HepG2 (cell line): ENCODE data around the gene ANKZF1. TPM values are rescaled to one million over a fixed set of nuclear protein-coding genes. Genes with fewer than 3 reads are reported as not detected.

Source experiments
- CCAR2 ChIP-seq: fragments of 200-400 bp; formaldehyde crosslinking; optimal IDR thresholded peaks from 2 replicates; pipeline ENCODE3; 2018; ENCODE audit warnings: low read depth, mild to moderate bottlenecking, low read length, moderate library complexity
- HNRNPL ChIP-seq: fragments of 200-400 bp; formaldehyde crosslinking; IDR thresholded peaks from 2 replicates; pipeline ENCODE4 v1.6.1; 2017; ENCODE audit warnings: mild to moderate bottlenecking, low read depth, low read length
- KDM5B ChIP-seq: sonication (generic); formaldehyde crosslinking; IDR thresholded peaks from 2 replicates; pipeline ENCODE4 v1.4.0; 2020; ENCODE audit warnings: missing genetic modification reagents, mild to moderate bottlenecking, borderline replicate concordance
- KDM6A ChIP-seq: IDR thresholded peaks from 2 replicates; pipeline ENCODE4 v1.6.1; 2016; ENCODE audit warnings: low read depth
- MEIS2 ChIP-seq: sonication (generic); formaldehyde crosslinking; IDR thresholded peaks from 2 replicates; pipeline ENCODE4 v1.9.0; 2021; ENCODE audit warnings: mild to moderate bottlenecking, missing genetic modification reagents
- NCOR1 ChIP-seq: fragments of 200-600 bp; sonication (generic); IDR thresholded peaks from 2 replicates; pipeline ENCODE4 v1.7.0; 2017; ENCODE audit warnings: antibody characterized with exemption, low read length, borderline replicate concordance
- NFYC ChIP-seq: IDR thresholded peaks from 2 replicates; pipeline ENCODE4 v1.6.1; 2016; ENCODE audit warnings: missing genetic modification reagents, missing compliant biosample characterization
- PPARG ChIP-seq: conservative IDR thresholded peaks from 2 replicates; pipeline ENCODE4 v1.6.1; 2016; ENCODE audit warnings: missing biosample characterization, missing genetic modification reagents
- RARA ChIP-seq: IDR thresholded peaks from 2 replicates; pipeline ENCODE4 v1.6.1; 2016; ENCODE audit warnings: missing genetic modification reagents, missing compliant biosample characterization
- SMAD1 ChIP-seq: sonication (generic); formaldehyde crosslinking; IDR thresholded peaks from 2 replicates; pipeline ENCODE4 v1.4.0; 2020; ENCODE audit warnings: missing genetic modification reagents, low read depth, mild to moderate bottlenecking, borderline replicate concordance
- SNAI1 ChIP-seq: sonication (generic); formaldehyde crosslinking; IDR thresholded peaks from 2 replicates; pipeline ENCODE4 v1.5.0; 2020; ENCODE audit warnings: mild to moderate bottlenecking, missing genetic modification reagents, borderline replicate concordance
- polyA plus RNA-seq, 8 experiments: library from polyadenylated mRNA; depleted of rRNA in 3 of 8; stranded (reverse) in 7 of 8; unstranded in 1 of 8; fragments of >200 nt; fragmentation: Illumina TruSeq in 4 of 8; extraction: Trizol in 4 of 8; gene quantifications; 2 replicates each; pipeline versions ENCODE4 v1.2.1 to v1.2.3, GENCODE V29; 2011 to 2016; ENCODE audit warnings: low read depth in 4 of 8, missing spikeins in 1 of 8, mixed read lengths in 1 of 8; ENCODE audit not compliant: insufficient read depth in 1 of 8
- total RNA-seq, 5 experiments: library from RNA; depleted of rRNA; stranded (reverse); fragments of >200 nt; fragmentation: Illumina TruSeq; extraction: Trizol; gene quantifications; 2 replicates each; pipeline ENCODE4 v1.2.3, GENCODE V29; 2016; ENCODE audit warnings: low read depth in 1 of 5
- TF ChIP-seq, protein P1 (sequence below): sonication (generic); formaldehyde crosslinking; IDR thresholded peaks from 2 replicates; pipeline ENCODE4 v1.4.0; 2020; ENCODE audit warnings: missing genetic modification reagents, borderline replicate concordance
- TF ChIP-seq, protein P2 (sequence below): sonication (generic); formaldehyde crosslinking; IDR thresholded peaks from 2 replicates; pipeline ENCODE4 v1.5.1; 2020; ENCODE audit warnings: missing genetic modification reagents, mild to moderate bottlenecking, borderline replicate concordance
- TF ChIP-seq, protein P3 (sequence below): sonication (generic); formaldehyde crosslinking; IDR thresholded peaks from 2 replicates; pipeline ENCODE4 v1.4.0; 2020; ENCODE audit warnings: mild to moderate bottlenecking, missing genetic modification reagents, borderline replicate concordance
- TF ChIP-seq, protein P4 (sequence below): sonication (generic); formaldehyde crosslinking; IDR thresholded peaks from 2 replicates; pipeline ENCODE4 v1.4.0; 2020; ENCODE audit warnings: missing genetic modification reagents, borderline replicate concordance

ANKZF1 gene
- total and polyA plus RNA-seq, 2 of the 13 experiments (the other 11 are each of a cell fraction or from before 2014, with no cell fraction given) = 25.3 to 128 TPM

DNA sequence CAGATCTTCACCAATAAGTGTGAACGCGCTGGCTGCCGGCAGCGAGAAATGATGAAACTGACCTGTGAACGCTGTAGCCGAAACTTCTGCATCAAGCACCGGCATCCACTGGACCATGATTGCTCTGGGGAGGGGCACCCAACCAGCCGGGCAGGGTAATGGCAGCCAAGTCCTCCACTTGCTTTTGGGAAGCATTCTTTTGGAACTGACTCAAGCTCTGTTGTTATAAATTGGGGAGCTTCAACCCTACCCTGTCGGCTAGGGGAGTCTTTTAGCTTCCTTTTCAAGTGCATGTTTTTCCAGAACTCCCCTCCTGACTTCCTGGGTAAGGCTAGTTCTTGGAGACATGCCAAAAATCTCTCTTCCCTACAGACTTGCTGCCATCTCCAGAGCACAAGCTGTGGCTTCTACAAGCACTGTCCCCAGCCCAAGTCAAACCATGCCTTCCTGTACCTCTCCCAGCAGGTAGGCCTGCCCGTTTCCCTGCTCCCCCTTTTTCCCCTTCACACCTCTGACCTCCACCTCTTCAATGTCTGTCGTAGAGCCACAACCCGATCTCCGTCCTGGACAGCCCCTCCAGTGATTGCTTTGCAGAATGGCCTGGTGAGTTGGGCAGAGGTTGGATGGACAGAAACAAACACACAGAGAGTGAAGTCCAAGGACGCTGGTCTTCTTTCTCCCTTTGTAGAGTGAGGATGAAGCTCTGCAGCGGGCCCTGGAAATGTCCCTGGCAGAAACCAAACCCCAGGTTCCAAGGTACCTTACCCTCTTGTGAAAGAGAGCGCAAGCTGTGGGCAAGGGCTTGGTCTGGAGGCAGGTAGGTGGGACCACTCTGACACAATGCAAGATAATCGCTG is 21.5 kb upstream of the ANKZF1 start (continued):
- TF ChIP-seq NFYC (CRISPR knock-in tag) (0 out of 2 replicates have a peak, but pooled peaks have one; percentile 24), SNAI1 (CRISPR knock-in tag) (0 out of 2 replicates have a peak, but pooled peaks have one; percentile 43), KDM5B (CRISPR knock-in tag) (no peak), SMAD1 (peak; percentile 87; the same call in 1 of the 2 replicates), MEIS2 (peak; percentile 59; the same call in 1 of the 2 replicates), KDM6A (CRISPR knock-in tag) (peak; percentile 92), CCAR2 (peak; percentile 26), NCOR1 (peak; percentile 94), RARA (CRISPR knock-in tag) (peak; percentile 81), PPARG (peak; percentile 88), HNRNPL (peak; percentile 76; the same call in 1 of the 2 replicates)
- TF ChIP-seq, protein P1, sequence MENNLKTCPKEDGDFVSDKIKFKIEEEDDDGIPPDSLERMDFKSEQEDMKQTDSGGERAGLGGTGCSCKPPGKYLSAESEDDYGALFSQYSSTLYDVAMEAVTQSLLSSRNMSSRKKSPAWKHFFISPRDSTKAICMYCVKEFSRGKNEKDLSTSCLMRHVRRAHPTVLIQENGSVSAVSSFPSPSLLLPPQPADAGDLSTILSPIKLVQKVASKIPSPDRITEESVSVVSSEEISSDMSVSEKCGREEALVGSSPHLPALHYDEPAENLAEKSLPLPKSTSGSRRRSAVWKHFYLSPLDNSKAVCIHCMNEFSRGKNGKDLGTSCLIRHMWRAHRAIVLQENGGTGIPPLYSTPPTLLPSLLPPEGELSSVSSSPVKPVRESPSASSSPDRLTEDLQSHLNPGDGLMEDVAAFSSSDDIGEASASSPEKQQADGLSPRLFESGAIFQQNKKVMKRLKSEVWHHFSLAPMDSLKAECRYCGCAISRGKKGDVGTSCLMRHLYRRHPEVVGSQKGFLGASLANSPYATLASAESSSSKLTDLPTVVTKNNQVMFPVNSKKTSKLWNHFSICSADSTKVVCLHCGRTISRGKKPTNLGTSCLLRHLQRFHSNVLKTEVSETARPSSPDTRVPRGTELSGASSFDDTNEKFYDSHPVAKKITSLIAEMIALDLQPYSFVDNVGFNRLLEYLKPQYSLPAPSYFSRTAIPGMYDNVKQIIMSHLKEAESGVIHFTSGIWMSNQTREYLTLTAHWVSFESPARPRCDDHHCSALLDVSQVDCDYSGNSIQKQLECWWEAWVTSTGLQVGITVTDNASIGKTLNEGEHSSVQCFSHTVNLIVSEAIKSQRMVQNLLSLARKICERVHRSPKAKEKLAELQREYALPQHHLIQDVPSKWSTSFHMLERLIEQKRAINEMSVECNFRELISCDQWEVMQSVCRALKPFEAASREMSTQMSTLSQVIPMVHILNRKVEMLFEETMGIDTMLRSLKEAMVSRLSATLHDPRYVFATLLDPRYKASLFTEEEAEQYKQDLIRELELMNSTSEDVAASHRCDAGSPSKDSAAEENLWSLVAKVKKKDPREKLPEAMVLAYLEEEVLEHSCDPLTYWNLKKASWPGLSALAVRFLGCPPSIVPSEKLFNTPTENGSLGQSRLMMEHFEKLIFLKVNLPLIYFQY (CRISPR knock-in tag) = peak; percentile 42; the same call in 1 of the 2 replicates
- TF ChIP-seq, protein P2, sequence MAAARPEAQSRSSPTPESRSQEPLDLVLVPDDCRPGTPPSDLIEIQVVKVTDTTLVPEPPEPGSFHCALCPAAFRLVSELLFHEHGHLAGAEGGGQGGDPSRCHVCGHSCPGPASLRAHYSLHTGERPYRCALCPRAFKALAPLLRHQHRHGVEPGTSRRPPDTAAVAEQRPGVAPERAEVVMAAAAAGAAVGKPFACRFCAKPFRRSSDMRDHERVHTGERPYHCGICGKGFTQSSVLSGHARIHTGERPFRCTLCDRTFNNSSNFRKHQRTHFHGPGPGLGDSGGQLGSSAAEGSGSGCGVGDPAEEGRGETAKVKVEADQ = peak; percentile 65; the same call in 1 of the 2 replicates
- TF ChIP-seq, protein P3, sequence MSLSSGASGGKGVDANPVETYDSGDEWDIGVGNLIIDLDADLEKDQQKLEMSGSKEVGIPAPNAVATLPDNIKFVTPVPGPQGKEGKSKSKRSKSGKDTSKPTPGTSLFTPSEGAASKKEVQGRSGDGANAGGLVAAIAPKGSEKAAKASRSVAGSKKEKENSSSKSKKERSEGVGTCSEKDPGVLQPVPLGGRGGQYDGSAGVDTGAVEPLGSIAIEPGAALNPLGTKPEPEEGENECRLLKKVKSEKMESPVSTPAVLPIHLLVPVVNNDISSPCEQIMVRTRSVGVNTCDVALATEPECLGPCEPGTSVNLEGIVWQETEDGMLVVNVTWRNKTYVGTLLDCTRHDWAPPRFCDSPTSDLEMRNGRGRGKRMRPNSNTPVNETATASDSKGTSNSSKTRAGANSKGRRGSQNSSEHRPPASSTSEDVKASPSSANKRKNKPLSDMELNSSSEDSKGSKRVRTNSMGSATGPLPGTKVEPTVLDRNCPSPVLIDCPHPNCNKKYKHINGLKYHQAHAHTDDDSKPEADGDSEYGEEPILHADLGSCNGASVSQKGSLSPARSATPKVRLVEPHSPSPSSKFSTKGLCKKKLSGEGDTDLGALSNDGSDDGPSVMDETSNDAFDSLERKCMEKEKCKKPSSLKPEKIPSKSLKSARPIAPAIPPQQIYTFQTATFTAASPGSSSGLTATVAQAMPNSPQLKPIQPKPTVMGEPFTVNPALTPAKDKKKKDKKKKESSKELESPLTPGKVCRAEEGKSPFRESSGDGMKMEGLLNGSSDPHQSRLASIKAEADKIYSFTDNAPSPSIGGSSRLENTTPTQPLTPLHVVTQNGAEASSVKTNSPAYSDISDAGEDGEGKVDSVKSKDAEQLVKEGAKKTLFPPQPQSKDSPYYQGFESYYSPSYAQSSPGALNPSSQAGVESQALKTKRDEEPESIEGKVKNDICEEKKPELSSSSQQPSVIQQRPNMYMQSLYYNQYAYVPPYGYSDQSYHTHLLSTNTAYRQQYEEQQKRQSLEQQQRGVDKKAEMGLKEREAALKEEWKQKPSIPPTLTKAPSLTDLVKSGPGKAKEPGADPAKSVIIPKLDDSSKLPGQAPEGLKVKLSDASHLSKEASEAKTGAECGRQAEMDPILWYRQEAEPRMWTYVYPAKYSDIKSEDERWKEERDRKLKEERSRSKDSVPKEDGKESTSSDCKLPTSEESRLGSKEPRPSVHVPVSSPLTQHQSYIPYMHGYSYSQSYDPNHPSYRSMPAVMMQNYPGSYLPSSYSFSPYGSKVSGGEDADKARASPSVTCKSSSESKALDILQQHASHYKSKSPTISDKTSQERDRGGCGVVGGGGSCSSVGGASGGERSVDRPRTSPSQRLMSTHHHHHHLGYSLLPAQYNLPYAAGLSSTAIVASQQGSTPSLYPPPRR (CRISPR knock-in tag) = peak; percentile 62; the same call in 1 of the 2 replicates
- TF ChIP-seq, protein P4, sequence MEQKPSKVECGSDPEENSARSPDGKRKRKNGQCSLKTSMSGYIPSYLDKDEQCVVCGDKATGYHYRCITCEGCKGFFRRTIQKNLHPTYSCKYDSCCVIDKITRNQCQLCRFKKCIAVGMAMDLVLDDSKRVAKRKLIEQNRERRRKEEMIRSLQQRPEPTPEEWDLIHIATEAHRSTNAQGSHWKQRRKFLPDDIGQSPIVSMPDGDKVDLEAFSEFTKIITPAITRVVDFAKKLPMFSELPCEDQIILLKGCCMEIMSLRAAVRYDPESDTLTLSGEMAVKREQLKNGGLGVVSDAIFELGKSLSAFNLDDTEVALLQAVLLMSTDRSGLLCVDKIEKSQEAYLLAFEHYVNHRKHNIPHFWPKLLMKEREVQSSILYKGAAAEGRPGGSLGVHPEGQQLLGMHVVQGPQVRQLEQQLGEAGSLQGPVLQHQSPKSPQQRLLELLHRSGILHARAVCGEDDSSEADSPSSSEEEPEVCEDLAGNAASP (CRISPR knock-in tag) = peak; percentile 86; the same call in 1 of the 2 replicates
